GM19023 (cell line): Measurements from ENCODE around the gene DBP.

ENCODE experiments used
- ATAC-seq: cut with Tn5 transposase; IDR thresholded peaks from one replicate; pipeline ENCODE4 v1.9.1; 2021; ENCODE audit warnings: mild to moderate bottlenecking, moderate library complexity; ENCODE audit not compliant: unreplicated experiment

The DBP gene

GRCh38 chr19:48613852-48614435, 23.2 kb downstream of the DBP start:
- no peak for ATAC-seq

- no peak for ATAC-seq
These were observed 23.9 kb downstream of the DBP start for GRCh38 chr19:48613024-48613851.

- no peak for ATAC-seq
These were observed 25.3 kb downstream of the DBP start for GRCh38 chr19:48611872-48612271.

GRCh38 chr19:48609571-48610108, 27.5 kb downstream of the DBP start:
- no peak for ATAC-seq

GRCh38 chr19:48608798-48609263, 28.3 kb downstream of the DBP start:
- ATAC-seq, result no peak

GRCh38 chr19:48607359-48607755, 29.8 kb downstream of the DBP start:
- ATAC-seq, result no peak

- ATAC-seq, result no peak
These were observed 30.5 kb downstream of the DBP start, which contains the start of gene SPACA4 for GRCh38 chr19:48606463-48607358. Gene SPACA4 (plus strand): TSS chr19:48606742. CDS start chr19:48606979, 237 bp downstream.

- ATAC-seq, result no peak
These were observed 33.3 kb downstream of the DBP start for GRCh38 chr19:48603850-48604249.

- no peak for ATAC-seq
These were observed 33.7 kb downstream of the DBP start for GRCh38 chr19:48603449-48603848.

GRCh38 chr19:48603001-48603400, 34.2 kb downstream of the DBP start:
- no peak for ATAC-seq

- no peak for ATAC-seq
These were observed 36.3 kb downstream of the DBP start for GRCh38 chr19:48600679-48601417.

- ATAC-seq, result no peak
These were observed 38.0 kb downstream of the DBP start for GRCh38 chr19:48598996-48599700.

- no peak for ATAC-seq
These were observed 40.3 kb downstream of the DBP start for GRCh38 chr19:48596679-48597465.

GRCh38 chr19:48596237-48596636, 40.9 kb downstream of the DBP start:
- no peak for ATAC-seq

- ATAC-seq, result no peak
These were observed 41.3 kb downstream of the DBP start for GRCh38 chr19:48595833-48596232.

- ATAC-seq, result no peak
These were observed 42.0 kb downstream of the DBP start for GRCh38 chr19:48595171-48595570.

- ATAC-seq, result no peak
These were observed 46.2 kb downstream of the DBP start for GRCh38 chr19:48591021-48591420.

GRCh38 chr19:48588670-48589401, 48.3 kb downstream of the DBP start:
- no peak for ATAC-seq
